NCI-H1105 (cell line): ENCODE results near the gene HPSE.
A peak's percentile ranks its signal among the peaks of the same experiment; 100 is the strongest.
"Not testable (repeated sequence)": the region's sequence is repeated elsewhere in the genome, so short reads cannot be mapped to it uniquely, and the experiment has no call there.

ENCODE experiments used
- DNase-seq: peaks from one replicate; lab custom pipeline; 2025; lab: John Stamatoyannopoulos, UW

HPSE gene

GRCh38 chr4:83331956-83332355 lies 2.7 kb downstream of the HPSE start:
- DNase-seq = no peak

- no peak for DNase-seq
These were observed 5.0 kb downstream of the HPSE start for GRCh38 chr4:83329521-83330110.

- DNase-seq = no peak
These were observed 6.0 kb downstream of the HPSE start for GRCh38 chr4:83328521-83329187.

- DNase-seq = no peak
These were observed 8.1 kb downstream of the HPSE start for GRCh38 chr4:83326546-83326945.

- DNase-seq = not testable (repeated sequence)
These were observed 9.3 kb downstream of the HPSE start for GRCh38 chr4:83325306-83325705.

GRCh38 chr4:83323136-83323535 lies 11.5 kb downstream of the HPSE start:
- DNase-seq = no peak

GRCh38 chr4:83320548-83320947 lies 14.1 kb downstream of the HPSE start:
- no peak for DNase-seq

- DNase-seq = no peak
These were observed 16.0 kb downstream of the HPSE start for GRCh38 chr4:83318666-83319065.

- DNase-seq = no peak
These were observed 17.0 kb downstream of the HPSE start for GRCh38 chr4:83317671-83318070.

- DNase-seq = no peak
These were observed 18.0 kb downstream of the HPSE start for GRCh38 chr4:83316459-83317165.

- DNase-seq = no peak
These were observed 19.2 kb downstream of the HPSE start for GRCh38 chr4:83315341-83315870.

GRCh38 chr4:83308672-83309071 lies 26.0 kb downstream of the HPSE start:
- DNase-seq = no peak

GRCh38 chr4:83307920-83308319 lies 26.7 kb downstream of the HPSE start:
- no peak for DNase-seq

GRCh38 chr4:83305187-83305586 lies 29.5 kb downstream of the HPSE start:
- DNase-seq = no peak

- no peak for DNase-seq
These were observed 36.9 kb downstream of the HPSE start for GRCh38 chr4:83297548-83298260.

- DNase-seq = no peak
These were observed 41.2 kb downstream of the HPSE start for GRCh38 chr4:83293305-83294046.

GRCh38 chr4:83290059-83290774 lies 44.4 kb downstream of the HPSE start:
- DNase-seq = not testable (repeated sequence)

GRCh38 chr4:83288381-83288780 lies 46.3 kb downstream of the HPSE start:
- not testable (repeated sequence) for DNase-seq

- DNase-seq = no peak
These were observed 49.6 kb downstream of the HPSE start for GRCh38 chr4:83285055-83285407.

- peak; percentile 67 for DNase-seq
These were observed 50.2 kb downstream of the HPSE start, which contains the start of gene COQ2 for GRCh38 chr4:83284193-83285054. Gene COQ2 (minus strand): TSS chr4:83284798. CDS start chr4:83284764, 34 bp downstream.
